ENCODE measurements around the gene CCDC136. TPM values are rescaled to one million over a fixed set of nuclear protein-coding genes. Genes with fewer than 3 reads are reported as not detected.

The CCDC136 gene
- total RNA-seq, 1 donor from 2014 or later: 39.1 TPM

GRCh38 chr7:128747327-128748079 is 44.3 kb upstream of the CCDC136 start:
- Mint-ChIP-seq H3K27me3 (ENCODE audit: low read depth) (no peaks in the 10 kb centered on the region), H3K27ac (no peak overlapping the region), H3K4me3 (no peak overlapping the region)

GRCh38 chr7:128752251-128752650 is 39.5 kb upstream of the CCDC136 start:
- H3K27ac Mint-ChIP-seq: no peak overlapping the region
- no peak overlapping the region for H3K4me3 Mint-ChIP-seq
- H3K36me3 Mint-ChIP-seq: peaks cover 34% of the 10 kb centered on the region
- no peaks in the 10 kb centered on the region for H3K27me3 Mint-ChIP-seq (ENCODE audit: low read depth)
- no peaks in the 10 kb centered on the region for H3K9me3 Mint-ChIP-seq
- no peak for DNase-seq (ENCODE audit: low spot score in 2 of 2, unreplicated experiment in 2 of 2)
- no peak for TF ChIP-seq CTCF (IDR thresholded peaks at IDR 0.05; ENCODE audit: unreplicated experiment)
- H3K4me1 Mint-ChIP-seq: no peaks in the 10 kb centered on the region

More at GRCh38 chr7:128747327-128748079, 44.3 kb upstream of the CCDC136 start:
- H3K36me3 Mint-ChIP-seq: peaks cover 35% of the 10 kb centered on the region
- TF ChIP-seq CTCF (IDR thresholded peaks at IDR 0.05; ENCODE audit: unreplicated experiment): no peak
- peaks cover 5% of the 10 kb centered on the region for H3K4me1 Mint-ChIP-seq
- no peaks in the 10 kb centered on the region for H3K9me3 Mint-ChIP-seq
- DNase-seq (ENCODE audit: low spot score in 2 of 2, unreplicated experiment in 2 of 2): no peak

GRCh38 chr7:128755075-128755818 is 36.5 kb upstream of the CCDC136 start:
- H3K9me3 Mint-ChIP-seq: no peaks in the 10 kb centered on the region
- no peak overlapping the region for H3K4me3 Mint-ChIP-seq
- no peak for TF ChIP-seq CTCF (IDR thresholded peaks at IDR 0.05; ENCODE audit: unreplicated experiment)
- peaks cover 19% of the 10 kb centered on the region for H3K36me3 Mint-ChIP-seq
- no peak for DNase-seq (ENCODE audit: low spot score in 2 of 2, unreplicated experiment in 2 of 2)
- no peaks in the 10 kb centered on the region for H3K4me1 Mint-ChIP-seq
- no peak overlapping the region for H3K27ac Mint-ChIP-seq
- H3K27me3 Mint-ChIP-seq (ENCODE audit: low read depth): no peaks in the 10 kb centered on the region

GRCh38 chr7:128755819-128756476 is 35.8 kb upstream of the CCDC136 start:
- TF ChIP-seq CTCF (IDR thresholded peaks at IDR 0.05; ENCODE audit: unreplicated experiment): no peak
- Mint-ChIP-seq H3K36me3 (peaks cover 15% of the 10 kb centered on the region), H3K4me1 (no peaks in the 10 kb centered on the region), H3K4me3 (no peak overlapping the region), H3K27me3 (ENCODE audit: low read depth) (no peaks in the 10 kb centered on the region), H3K9me3 (no peaks in the 10 kb centered on the region), H3K27ac (no peak overlapping the region)
- no peak for DNase-seq (ENCODE audit: low spot score in 2 of 2, unreplicated experiment in 2 of 2)

- Mint-ChIP-seq H3K4me1 (no peaks in the 10 kb centered on the region), H3K4me3 (no peak overlapping the region), H3K27ac (peak overlapping the region; percentile 7), H3K36me3 (peaks cover 21% of the 10 kb centered on the region), H3K9me3 (no peaks in the 10 kb centered on the region), H3K27me3 (ENCODE audit: low read depth) (no peaks in the 10 kb centered on the region)
- DNase-seq (ENCODE audit: low spot score in 2 of 2, unreplicated experiment in 2 of 2): no peak
- TF ChIP-seq CTCF (IDR thresholded peaks at IDR 0.05; ENCODE audit: unreplicated experiment): no peak
Observed at GRCh38 chr7:128757203-128757602, 34.6 kb upstream of the CCDC136 start.
